Measurements from ENCODE around the gene OSM. TPM values are rescaled to one million over a fixed set of nuclear protein-coding genes. Genes with fewer than 3 reads are reported as not detected.

OSM gene
- polyA plus RNA-seq: not detected in 3 replicates
- not detected for polyA plus RNA-seq (2011; ENCODE audit: low read depth)
- not detected in 2 replicates for polyA plus RNA-seq (2011; cell fraction: cytosol; rRNA removed)
- 0.14 and 0.23 TPM in 2 replicates for polyA plus RNA-seq (2011; cell fraction: nucleus; rRNA removed)
- polyA plus RNA-seq (2012; ENCODE audit: low replicate concordance): 0.08 TPM in 1 of 2 replicates, not detected in the other
- polyA minus RNA-seq: not detected in 3 replicates
- not detected for polyA minus RNA-seq (2011; cell fraction: cytosol; rRNA and poly(A)+ RNA removed)
- polyA minus RNA-seq (2011; cell fraction: nucleus; rRNA and poly(A)+ RNA removed): 0.84 TPM in 1 of 2 replicates, not detected in the other

GRCh38 chr22:30266445-30267381 is at the start of gene OSM:
Gene OSM (minus strand): TSS chr22:30266851. CDS start chr22:30266799, 52 bp downstream.
- Histone ChIP-seq H3K9me1 (ENCODE audit: control insufficient read depth, extremely low read depth, insufficient read depth, low read length) (no peaks in the 10 kb centered on the region), H3K79me2 (ENCODE audit: control insufficient read depth, insufficient read depth, low read length) (no peaks in the 10 kb centered on the region), H3K4me2 (ENCODE audit: control insufficient read depth, extremely low read depth, insufficient read depth, low read depth, low read length) (no peak within 1 kb of the TSS), H3K36me3 (ENCODE audit: control insufficient read depth in 2 of 2, extremely low read depth in 1 of 2, insufficient read depth in 2 of 2, low read length in 2 of 2) (no peaks in the 10 kb centered on the region), H3K27ac (ENCODE audit: control insufficient read depth, insufficient read depth, low read length) (no peak within 1 kb of the TSS), H3K9ac (ENCODE audit: control insufficient read depth, extremely low read depth, insufficient read depth, low read length) (no peak within 1 kb of the TSS), H3K9me3 (ENCODE audit: control insufficient read depth, low read depth, low read length) (no peaks in the 10 kb centered on the region), H3K4me1 (ENCODE audit: control insufficient read depth, extremely low read depth, insufficient read depth, low read length) (peaks cover 16% of the 10 kb centered on the region), H2AFZ (ENCODE audit: control insufficient read depth, low read length) (no peak within 1 kb of the TSS), H3K4me3 (ENCODE audit: control insufficient read depth in 2 of 3, extremely low read depth in 1 of 3, insufficient read depth in 2 of 3, low read depth in 1 of 3, low read length in 3 of 3) (no peak within 1 kb of the TSS), H3K27me3 (ENCODE audit: control insufficient read depth, extremely low read depth, insufficient read depth, low read length) (no peaks in the 10 kb centered on the region), H4K20me1 (ENCODE audit: control insufficient read depth, extremely low read depth, insufficient read depth, low read length) (no peaks in the 10 kb centered on the region)
- TF ChIP-seq CTCF (optimal IDR thresholded peaks at IDR 0.05 in 1 of 3, IDR thresholded peaks at IDR 0.05 in 1 of 3, conservative IDR thresholded peaks at IDR 0.05 in 1 of 3; ENCODE audit: extremely low read depth in 1 of 3, insufficient read depth in 2 of 3, low read length in 3 of 3) (no peak), EZH2 (IDR thresholded peaks at IDR 0.05; ENCODE audit: low read length) (no peak)
- dilution Hi-C loops (cut with MboI; ENCODE audit: extremely low pct_ligation_motif_present, low sequenced_read_pairs): no loop called here
- DNase-seq (ENCODE audit: low read depth, low spot score) (no peak), FAIRE-seq (no peak)

DNA sequence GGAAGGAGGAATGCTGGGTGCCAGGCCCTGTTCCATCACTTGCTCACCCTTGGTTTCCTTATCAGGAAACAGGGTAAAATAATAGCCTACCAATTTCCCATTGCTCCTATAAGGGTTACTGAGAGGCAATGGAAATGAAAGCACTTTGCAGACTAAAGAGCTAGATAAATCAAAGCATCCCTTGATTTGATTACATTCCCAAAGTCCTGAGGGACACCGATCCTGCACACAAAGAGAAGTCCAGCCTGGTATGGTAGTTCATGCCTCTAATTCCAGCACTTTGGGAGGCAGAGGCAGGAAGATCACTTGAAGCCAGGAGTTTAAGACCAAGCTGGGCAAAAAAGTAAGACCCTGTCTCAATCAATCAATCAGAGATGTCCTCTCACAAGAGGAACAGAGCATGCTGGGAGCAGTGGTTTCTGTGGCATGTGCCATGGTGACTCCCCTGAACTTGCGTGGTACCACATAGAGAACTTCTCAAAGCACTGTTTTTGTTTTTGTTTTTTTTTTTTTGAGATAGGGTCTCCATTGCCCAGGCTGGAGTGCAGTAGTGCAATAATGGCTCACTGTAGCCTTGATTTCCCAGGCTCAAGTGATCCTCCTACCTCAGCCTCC is 49.4 kb upstream of the OSM start:
- Histone ChIP-seq H4K20me1 (ENCODE audit: control insufficient read depth, extremely low read depth, insufficient read depth, low read length) (peaks cover 14% of the 10 kb centered on the region), H3K4me2 (ENCODE audit: control insufficient read depth, extremely low read depth, insufficient read depth, low read depth, low read length) (no peak overlapping the region), H3K4me1 (ENCODE audit: control insufficient read depth, extremely low read depth, insufficient read depth, low read length) (peaks cover 48% of the 10 kb centered on the region), H2AFZ (ENCODE audit: control insufficient read depth, low read length) (no peak overlapping the region), H3K9ac (ENCODE audit: control insufficient read depth, extremely low read depth, insufficient read depth, low read length) (no peak overlapping the region), H3K79me2 (ENCODE audit: control insufficient read depth, insufficient read depth, low read length) (peaks cover 62% of the 10 kb centered on the region), H3K27me3 (ENCODE audit: control insufficient read depth, extremely low read depth, insufficient read depth, low read length) (no peaks in the 10 kb centered on the region), H3K36me3 (ENCODE audit: control insufficient read depth in 2 of 2, extremely low read depth in 1 of 2, insufficient read depth in 2 of 2, low read length in 2 of 2) (peaks cover 20 to 24% of the 10 kb centered on the region in 2 experiments), H3K9me3 (ENCODE audit: control insufficient read depth, low read depth, low read length) (no peaks in the 10 kb centered on the region), H3K4me3 (ENCODE audit: control insufficient read depth in 2 of 3, extremely low read depth in 1 of 3, insufficient read depth in 2 of 3, low read depth in 1 of 3, low read length in 3 of 3) (no peak overlapping the region), H3K27ac (ENCODE audit: control insufficient read depth, insufficient read depth, low read length) (no peak overlapping the region), H3K9me1 (ENCODE audit: control insufficient read depth, extremely low read depth, insufficient read depth, low read length) (peaks cover 8% of the 10 kb centered on the region)
- dilution Hi-C loops (cut with MboI; ENCODE audit: extremely low pct_ligation_motif_present, low sequenced_read_pairs): no loop called here
- TF ChIP-seq EZH2 (IDR thresholded peaks at IDR 0.05; ENCODE audit: low read length) (no peak), CTCF (optimal IDR thresholded peaks at IDR 0.05 in 1 of 3, IDR thresholded peaks at IDR 0.05 in 1 of 3, conservative IDR thresholded peaks at IDR 0.05 in 1 of 3; ENCODE audit: extremely low read depth in 1 of 3, insufficient read depth in 2 of 3, low read length in 3 of 3) (no peak)
- DNase-seq (ENCODE audit: low read depth, low spot score) (no peak), FAIRE-seq (no peak)
